ENCODE results near the gene SERPINF2. TPM values are rescaled to one million over a fixed set of nuclear protein-coding genes. Genes with fewer than 3 reads are reported as not detected.

The SERPINF2 gene
- total RNA-seq, 1 donor from 2014 or later = 0.15 TPM

GRCh38 chr17:1746975-1747543, 4.4 kb downstream of the SERPINF2 start:
- TF ChIP-seq CTCF (IDR thresholded peaks at IDR 0.05) = no peak
- no peak overlapping the region for H3K27ac Mint-ChIP-seq (ENCODE audit: unreplicated experiment)
- H3K4me3 Mint-ChIP-seq (ENCODE audit: unreplicated experiment) = no peak overlapping the region
- peaks cover 7% of the 10 kb centered on the region for H3K4me1 Mint-ChIP-seq (ENCODE audit: low read depth)
- no peaks in the 10 kb centered on the region for H3K27me3 Mint-ChIP-seq (ENCODE audit: low read depth)
- no peak for DNase-seq (ENCODE audit: low spot score)
- no peaks in the 10 kb centered on the region for H3K36me3 Mint-ChIP-seq (ENCODE audit: low read depth)
- H3K9me3 Mint-ChIP-seq (ENCODE audit: low read depth) = no peaks in the 10 kb centered on the region

GRCh38 chr17:1750628-1751027, 8.0 kb downstream of the SERPINF2 start:
- H3K27me3 Mint-ChIP-seq (ENCODE audit: low read depth) = peaks cover 2% of the 10 kb centered on the region
- TF ChIP-seq CTCF (IDR thresholded peaks at IDR 0.05) = no peak
- H3K27ac Mint-ChIP-seq (ENCODE audit: unreplicated experiment) = no peak overlapping the region

GRCh38 chr17:1752425-1753262, 10.0 kb downstream of the SERPINF2 start:
- Mint-ChIP-seq H3K27me3 (ENCODE audit: low read depth) (peaks cover 4% of the 10 kb centered on the region), H3K4me1 (ENCODE audit: low read depth) (peaks cover 26% of the 10 kb centered on the region), H3K4me3 (ENCODE audit: unreplicated experiment) (no peak overlapping the region), H3K27ac (ENCODE audit: unreplicated experiment) (peak overlapping the region; percentile 69), H3K36me3 (ENCODE audit: low read depth) (no peaks in the 10 kb centered on the region), H3K9me3 (ENCODE audit: low read depth) (no peaks in the 10 kb centered on the region)
- TF ChIP-seq CTCF (IDR thresholded peaks at IDR 0.05) = no peak
- no peak for DNase-seq (ENCODE audit: low spot score)

More at GRCh38 chr17:1750628-1751027, 8.0 kb downstream of the SERPINF2 start:
- no peak for DNase-seq (ENCODE audit: low spot score)
- Mint-ChIP-seq H3K36me3 (ENCODE audit: low read depth) (no peaks in the 10 kb centered on the region), H3K9me3 (ENCODE audit: low read depth) (no peaks in the 10 kb centered on the region), H3K4me1 (ENCODE audit: low read depth) (peaks cover 22% of the 10 kb centered on the region), H3K4me3 (ENCODE audit: unreplicated experiment) (no peak overlapping the region)

- Mint-ChIP-seq H3K4me3 (ENCODE audit: unreplicated experiment) (no peak overlapping the region), H3K27ac (ENCODE audit: unreplicated experiment) (no peak overlapping the region), H3K36me3 (ENCODE audit: low read depth) (no peaks in the 10 kb centered on the region), H3K9me3 (ENCODE audit: low read depth) (no peaks in the 10 kb centered on the region), H3K27me3 (ENCODE audit: low read depth) (peaks cover 4% of the 10 kb centered on the region), H3K4me1 (ENCODE audit: low read depth) (peaks cover 26% of the 10 kb centered on the region)
- no peak for DNase-seq (ENCODE audit: low spot score)
- TF ChIP-seq CTCF (IDR thresholded peaks at IDR 0.05) = no peak
These were observed 11.2 kb downstream of the SERPINF2 start for GRCh38 chr17:1753767-1754429.

GRCh38 chr17:1754430-1755112, 11.9 kb downstream of the SERPINF2 start:
- H3K4me3 Mint-ChIP-seq (ENCODE audit: unreplicated experiment) = no peak overlapping the region
- H3K27ac Mint-ChIP-seq (ENCODE audit: unreplicated experiment) = no peak overlapping the region
- H3K36me3 Mint-ChIP-seq (ENCODE audit: low read depth) = no peaks in the 10 kb centered on the region
- H3K4me1 Mint-ChIP-seq (ENCODE audit: low read depth) = peaks cover 26% of the 10 kb centered on the region
- peaks cover 4% of the 10 kb centered on the region for H3K27me3 Mint-ChIP-seq (ENCODE audit: low read depth)
- no peak for TF ChIP-seq CTCF (IDR thresholded peaks at IDR 0.05)
- no peaks in the 10 kb centered on the region for H3K9me3 Mint-ChIP-seq (ENCODE audit: low read depth)
- DNase-seq (ENCODE audit: low spot score) = no peak
